ENCODE measurements around the gene SYNDIG1.

DNA sequence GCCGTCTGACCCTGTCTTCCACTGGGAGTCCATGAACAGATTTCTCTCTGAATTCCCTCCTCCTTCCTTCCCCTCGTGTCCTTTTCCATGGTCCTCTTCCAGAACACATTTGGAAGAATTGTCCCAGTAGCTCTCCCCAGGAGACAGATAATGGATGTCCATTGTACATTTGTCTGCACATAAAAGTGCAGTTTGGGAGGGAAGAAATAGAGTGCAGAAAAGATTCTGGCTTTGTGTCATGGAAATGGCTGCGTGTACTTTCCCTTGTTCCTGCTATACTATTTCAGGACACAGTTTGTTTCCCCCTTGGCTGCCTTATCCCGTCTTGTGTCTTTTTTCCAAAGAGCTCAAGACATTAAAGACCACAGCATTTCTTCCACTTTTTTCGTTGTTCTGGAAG, 127.6 kb downstream of the SYNDIG1 start:
- no peak for TF ChIP-seq POLR2AphosphoS5 (IDR thresholded peaks at IDR 0.05; ENCODE audit: low read depth, low read length)
- TF ChIP-seq CTCF (IDR thresholded peaks at IDR 0.05): no peak

Data from Panc1 (cell line).